ENCODE results near the gene TMEM201. TPM values are rescaled to one million over a fixed set of nuclear protein-coding genes. Genes with fewer than 3 reads are reported as not detected.

The TMEM201 gene
- total and polyA plus RNA-seq, 9 of the 15 experiments (the other 6 are each of a cell fraction or from before 2014, with no cell fraction given), result 0.42 to 51.3 (median 7.4) TPM

- H3K4me2 ChIP-seq (ENCODE audit: insufficient read depth, low read length), result no peak overlapping the region
- ChIA-PET POLR2A (interaction anchor here (0.6 to 1.4 kb wide), 5 partner anchors 9 to 310 kb away, joined by 3 to 5 read pairs (median 3); no protein-coding TSS in a partner anchor), CTCF (ENCODE audit: low intra/inter-chr PET ratio) (no interaction called here)
- FAIRE-seq (no peak), DNase-seq (ENCODE audit: extremely low read depth in 1 of 4, low spot score in 3 of 4) (no peak), ATAC-seq (no peak)
- intact Hi-C loops (cut with micrococcal nuclease), result no loop called here
- H3K9me1 ChIP-seq (ENCODE audit: control insufficient read depth, insufficient read depth, low read length), result no peaks in the 10 kb centered on the region
- no peak overlapping the region for H3K4me3 ChIP-seq
- 0 out of 2 replicates have a peak overlapping the region, but pooled peaks have one; percentile 1 for H2AFZ ChIP-seq (ENCODE audit: low read depth, low read length)
- peaks cover 27 to 52% of the 10 kb centered on the region in 2 experiments for H3K4me1 ChIP-seq (replicated peaks in 1 of 2; ENCODE audit: control insufficient read depth in 2 of 2, insufficient read depth in 2 of 2, low read length in 2 of 2)
- no peaks in the 10 kb centered on the region for H3K36me3 ChIP-seq (ENCODE audit: control insufficient read depth, insufficient read depth, low read length)
- no peaks in the 10 kb centered on the region for H3K9me3 ChIP-seq (replicated peaks; ENCODE audit: control insufficient read depth, insufficient read depth, low read depth, low read length)
- no peaks in the 10 kb centered on the region for H4K20me1 ChIP-seq (replicated peaks; ENCODE audit: control insufficient read depth, insufficient read depth, low read length)
- H3K27me3 ChIP-seq (ENCODE audit: control insufficient read depth in 2 of 2, insufficient read depth in 2 of 2, low read length in 2 of 2), result peaks cover 6 to 9% of the 10 kb centered on the region in 2 experiments; a peak in 3 of 5 replicates
- WGBS (ENCODE audit: insufficient coverage, low coverage, missing lambda C conversion rate), result 61% methylated on average over 25 of the region's 25 CpGs
- H3K27ac ChIP-seq (ENCODE audit: extremely low read depth, low read depth, low read length), result no peak overlapping the region
- no TSS peak for BruUV-seq (replicated peaks)
- TF ChIP-seq ZNF263 (CRISPR knock-in tag; IDR thresholded peaks at IDR 0.05; ENCODE audit: borderline replicate concordance) (no peak), SMAD4 (CRISPR knock-in tag; conservative IDR thresholded peaks at IDR 0.05) (no peak), KDM5B (IDR thresholded peaks at IDR 0.05; ENCODE audit: insufficient replicate concordance, low read depth, low read length) (peak; percentile 0), ETV5 (CRISPR knock-in tag; IDR thresholded peaks at IDR 0.05; ENCODE audit: low read depth) (no peak), EGR1 (conservative IDR thresholded peaks at IDR 0.05) (peak; percentile 38), BRF2 (IDR thresholded peaks at IDR 0.05; ENCODE audit: borderline replicate concordance, insufficient read depth, insufficient read length) (no peak), SRSF1 (IDR thresholded peaks at IDR 0.05; ENCODE audit: low read depth, low read length) (no peak), CBFB (CRISPR knock-in tag; IDR thresholded peaks at IDR 0.05) (no peak), U2AF2 (optimal IDR thresholded peaks at IDR 0.05; ENCODE audit: low read depth, low read length) (no peak)
- peak overlapping the region in 1 of 2 experiments; percentile 61; a peak in 2 of 4 replicates for H3K9ac ChIP-seq (ENCODE audit: insufficient read depth in 1 of 2, low read depth in 2 of 2, low read length in 2 of 2)
- H3K79me2 ChIP-seq (ENCODE audit: control insufficient read depth, insufficient read depth, low read length), result peaks cover 2% of the 10 kb centered on the region; the same call in 1 of the 3 replicates
- in situ Hi-C loops (cut with MboI), result no loop called here
Measured at GRCh38 chr1:9654051-9654833, 65.5 kb downstream of the TMEM201 start.

Measured in K562 (cell line).